GM19099 (cell line): ENCODE results near the gene AMER2.

Experiments used
- POLR2A ChIP-seq: IDR thresholded peaks from 3 replicates; pipeline ENCODE4 v1.6.1; 2011; ENCODE audit warnings: low read depth; ENCODE audit not compliant: insufficient read length; ENCODE audit errors: extremely low read depth

AMER2 gene

DNA sequence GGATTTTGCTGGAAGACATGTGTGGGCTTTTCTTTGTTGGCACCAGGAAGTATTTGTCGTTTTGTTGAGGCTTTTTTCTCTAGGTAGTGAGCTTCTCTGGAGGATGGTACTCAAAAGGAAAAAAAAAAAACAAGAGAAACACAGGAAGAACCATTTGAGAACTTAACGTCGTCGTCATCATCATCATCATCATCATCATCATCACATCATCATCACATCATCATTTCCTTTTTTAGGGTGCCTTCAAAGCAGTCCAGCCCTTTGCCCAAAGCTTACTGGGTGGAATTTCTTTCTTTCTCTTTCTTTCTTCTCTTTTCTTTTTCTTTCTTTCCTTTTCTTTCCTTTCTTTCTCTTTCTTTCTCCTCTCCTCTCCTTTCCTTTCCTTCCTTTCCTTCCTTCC, 2.2 kb upstream of the AMER2 start:
- TF ChIP-seq POLR2A, result no peak

- TF ChIP-seq POLR2A, result no peak
These were observed 179 bp upstream of the AMER2 start for GRCh38 chr13:25172303-25172630.

GRCh38 chr13:25171170-25171516, 945 bp downstream of the AMER2 start:
- TF ChIP-seq POLR2A, result no peak

DNA sequence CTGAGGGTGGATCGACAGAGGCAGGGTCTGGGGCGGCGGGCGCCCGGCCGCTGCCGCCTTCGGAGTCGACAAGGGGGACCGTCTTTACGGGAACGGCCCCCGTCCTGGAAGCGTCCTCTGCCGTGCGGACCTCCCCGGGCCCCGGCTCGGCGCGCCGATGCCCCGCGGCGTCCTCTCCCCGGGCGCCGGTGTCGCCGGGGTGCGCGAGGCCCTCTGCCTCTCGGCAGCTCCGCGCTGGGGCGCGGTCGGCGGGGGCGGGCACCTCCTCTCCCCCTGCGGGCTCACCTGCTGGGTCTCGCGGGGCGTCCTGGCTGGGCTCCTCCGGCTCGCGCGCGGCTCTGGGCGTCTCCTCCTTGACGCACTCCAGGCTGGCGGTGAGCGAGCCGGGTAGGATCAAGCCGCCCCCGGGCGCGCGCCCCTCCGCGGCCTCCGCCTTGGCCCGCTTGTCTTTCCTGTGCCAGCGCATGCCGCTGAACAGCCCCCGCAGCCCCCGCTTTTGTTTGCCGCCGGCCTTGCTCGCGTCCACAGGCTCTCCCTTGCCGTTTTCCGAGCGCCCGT, 1.5 kb downstream of the AMER2 start:
- TF ChIP-seq POLR2A, result no peak

GRCh38 chr13:25169951-25170553, 2.0 kb downstream of the AMER2 start:
- no peak for TF ChIP-seq POLR2A

DNA sequence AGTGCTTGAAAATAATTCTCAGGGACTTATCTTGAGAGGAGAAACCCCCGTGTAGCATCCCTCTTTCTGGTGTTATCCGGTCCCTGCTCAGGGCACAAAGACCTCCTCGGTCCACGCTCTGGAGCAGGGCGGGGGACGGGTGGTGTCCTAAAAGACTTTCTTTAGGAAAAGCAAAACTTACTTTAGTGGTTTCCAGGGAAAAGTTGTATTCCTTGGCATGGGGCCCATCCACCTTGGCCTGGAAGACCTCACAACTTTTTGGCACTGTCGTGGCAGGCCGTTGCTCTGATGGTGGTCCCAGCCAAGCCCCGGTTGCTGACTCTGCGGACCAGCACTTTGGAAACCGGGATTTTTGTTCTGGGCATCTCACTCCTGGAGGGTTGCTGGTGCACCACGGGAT, 2.7 kb downstream of the AMER2 start:
- TF ChIP-seq POLR2A, result no peak

DNA sequence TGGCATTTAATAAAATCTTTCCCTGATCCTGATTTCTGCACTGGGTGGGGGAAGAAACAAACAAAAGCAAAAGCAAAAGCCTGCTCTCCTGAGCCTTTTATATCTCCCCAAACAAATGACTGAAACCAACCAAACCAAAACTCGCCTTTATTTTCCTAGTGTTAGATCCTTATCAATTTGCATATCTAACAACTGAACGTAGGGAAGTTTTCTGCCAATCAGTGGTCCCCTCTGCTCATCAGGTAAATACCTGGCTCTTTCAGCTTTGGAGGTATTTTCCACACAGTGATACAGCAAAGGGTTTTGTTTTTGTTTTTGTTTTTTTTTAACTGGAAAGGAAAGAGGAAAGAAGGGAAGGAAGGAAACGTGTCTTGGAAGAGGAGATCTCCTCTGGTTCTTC, 3.3 kb downstream of the AMER2 start:
- no peak for TF ChIP-seq POLR2A

GRCh38 chr13:25167382-25168174, 4.5 kb downstream of the AMER2 start:
- TF ChIP-seq POLR2A, result no peak

GRCh38 chr13:25166306-25166705, 5.8 kb downstream of the AMER2 start:
- no peak for TF ChIP-seq POLR2A

DNA sequence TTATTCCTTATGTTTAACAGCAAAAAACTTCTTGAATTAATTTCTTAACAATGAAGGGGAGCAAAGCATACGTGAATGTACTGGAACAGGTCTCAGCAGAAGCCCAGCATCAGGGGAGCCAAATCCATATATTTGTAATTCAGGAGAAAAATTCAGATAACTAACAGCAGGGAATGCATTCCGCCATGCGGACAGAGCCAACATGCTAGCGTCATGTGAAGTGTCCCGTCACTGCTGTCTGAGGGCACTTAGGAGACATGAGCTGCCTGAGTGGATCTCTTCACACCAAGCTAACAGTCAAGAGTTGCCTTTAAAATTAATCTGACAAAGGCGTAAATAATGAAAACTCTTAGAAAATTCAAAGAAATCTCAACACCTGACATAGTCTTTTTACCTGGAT, 6.4 kb downstream of the AMER2 start:
- TF ChIP-seq POLR2A, result no peak

DNA sequence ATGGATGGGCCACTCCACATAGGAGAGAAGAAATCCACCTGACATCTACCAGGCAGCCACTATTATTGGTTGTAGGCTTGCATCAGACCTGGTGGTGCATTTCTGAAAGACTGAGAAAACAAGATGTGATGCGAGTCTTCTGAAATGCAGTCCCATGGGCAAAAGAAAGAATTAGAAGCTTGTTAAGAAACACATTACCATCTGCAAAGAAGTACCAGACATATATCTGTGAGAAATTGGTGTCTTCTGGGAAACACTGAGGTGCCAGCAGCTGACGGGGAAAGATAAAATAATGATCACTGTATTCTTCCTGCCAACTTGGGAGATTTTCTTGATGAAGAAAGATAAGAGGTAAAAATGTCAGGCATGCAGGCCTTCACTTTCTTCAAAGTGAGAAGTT, 14.4 kb downstream of the AMER2 start:
- TF ChIP-seq POLR2A, result no peak

- TF ChIP-seq POLR2A, result no peak
These were observed 18.4 kb downstream of the AMER2 start for GRCh38 chr13:25153736-25154135.

DNA sequence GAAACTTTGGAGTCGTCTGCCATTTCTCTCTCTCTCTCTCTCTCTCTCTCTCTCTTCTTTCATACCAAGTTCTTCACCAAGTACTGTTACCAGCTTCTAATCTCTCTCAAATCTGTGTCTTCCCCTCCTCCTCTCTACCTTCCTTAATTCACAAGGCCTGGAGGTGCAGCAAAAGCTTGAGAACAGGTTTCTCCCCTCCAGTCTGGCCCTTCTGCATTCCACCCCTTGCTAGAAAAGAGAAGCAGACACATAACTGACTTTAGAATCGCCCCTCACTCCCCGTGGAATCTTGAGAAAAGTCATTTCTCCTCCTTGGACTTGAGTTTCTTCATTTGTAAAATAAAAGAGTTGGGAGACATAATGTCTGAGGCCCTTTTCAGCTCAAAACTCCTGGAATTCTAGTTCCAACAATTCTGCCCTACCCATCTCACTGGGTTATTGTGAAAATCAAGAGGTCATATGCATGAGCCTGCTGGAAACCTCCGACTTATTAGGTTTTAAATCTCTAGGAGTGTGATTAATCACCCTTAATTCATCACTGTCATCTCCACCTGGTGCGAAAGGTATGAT, 20.4 kb downstream of the AMER2 start:
- no peak for TF ChIP-seq POLR2A

DNA sequence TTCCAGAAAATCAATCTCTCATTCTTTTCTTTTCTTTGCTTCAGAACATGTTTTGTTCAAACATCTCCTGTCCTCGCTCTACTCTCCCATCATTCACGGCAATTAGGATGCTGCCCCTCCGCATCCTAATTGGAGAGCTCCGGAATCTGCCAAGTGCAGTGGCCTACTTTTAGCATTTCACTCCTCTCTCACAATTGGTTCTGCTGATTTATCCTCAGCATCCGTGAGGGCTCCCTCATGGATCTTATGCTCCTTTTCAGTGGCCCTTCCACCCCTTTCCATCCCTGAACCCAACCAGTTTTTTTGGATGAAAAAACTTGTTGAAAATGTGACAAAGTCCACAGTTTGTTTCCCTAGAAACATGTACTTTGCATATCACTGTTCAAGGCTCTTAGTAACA, 22.4 kb downstream of the AMER2 start:
- no peak for TF ChIP-seq POLR2A

GRCh38 chr13:25148402-25148771, 23.7 kb downstream of the AMER2 start:
- no peak for TF ChIP-seq POLR2A

DNA sequence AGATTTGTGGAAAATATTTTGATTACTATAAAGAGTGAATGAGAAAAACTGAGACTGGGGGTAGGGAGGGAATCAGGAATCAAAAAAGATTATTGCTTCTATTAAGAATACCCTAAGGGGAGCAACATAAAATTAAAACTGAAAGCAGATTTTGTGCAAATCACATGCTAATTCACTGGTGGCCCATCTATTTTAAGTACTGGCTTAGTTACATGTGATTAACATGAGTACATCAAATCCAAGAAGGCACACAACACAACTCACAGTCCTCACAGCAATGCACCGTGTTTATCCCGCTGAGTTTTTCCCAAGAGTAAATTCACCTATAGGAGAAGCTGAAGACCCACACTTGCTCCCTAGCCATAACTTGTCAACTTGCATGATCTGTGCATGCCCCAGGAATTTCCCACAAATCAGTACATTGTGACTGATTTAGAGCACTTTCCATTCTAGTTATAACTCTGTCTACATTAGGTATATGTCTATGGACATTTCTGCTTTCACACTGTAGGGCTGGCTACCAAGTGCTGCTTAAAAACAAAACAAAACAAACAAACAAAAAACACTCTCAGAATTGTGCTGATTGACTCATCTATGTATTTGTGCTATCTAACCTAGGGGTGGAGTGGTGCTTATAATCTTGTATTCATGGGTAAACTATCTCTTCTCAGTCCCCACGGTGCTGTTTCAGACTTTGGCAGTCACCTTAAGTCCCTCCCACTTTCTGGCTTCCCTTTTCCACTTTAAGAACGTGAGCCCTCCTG, 24.3 kb downstream of the AMER2 start:
- TF ChIP-seq POLR2A, result no peak

- no peak for TF ChIP-seq POLR2A
These were observed 28.4 kb downstream of the AMER2 start for GRCh38 chr13:25143706-25144105.

DNA sequence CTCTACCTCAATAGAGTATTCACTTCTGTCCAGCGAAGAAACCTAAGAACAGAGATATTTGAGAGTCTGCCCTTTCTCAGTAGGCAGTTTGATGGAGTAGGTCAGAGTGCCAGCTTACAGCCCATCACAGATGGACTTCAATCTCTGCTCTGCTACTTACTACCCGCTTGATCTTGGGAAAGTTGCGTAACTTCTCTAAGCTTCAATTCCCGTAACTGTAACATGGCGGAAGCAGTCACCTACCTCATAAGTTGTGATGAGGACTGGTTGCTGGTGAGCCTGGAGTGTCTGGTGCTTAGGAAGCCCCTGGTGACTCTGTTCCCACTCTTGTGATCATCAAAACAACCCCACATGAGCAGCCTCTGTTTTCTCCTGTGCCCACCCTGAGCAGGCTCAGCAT, 31.0 kb downstream of the AMER2 start:
- no peak for TF ChIP-seq POLR2A
